GM18907 (cell line): ENCODE results near the gene DGUOK.
"Not testable (repeated sequence)": the region's sequence is repeated elsewhere in the genome, so short reads cannot be mapped to it uniquely, and the experiment has no call there.

Experiments used
- ATAC-seq: cut with Tn5 transposase; IDR thresholded peaks from one replicate; pipeline ENCODE4 v1.9.1; 2021; ENCODE audit warnings: mild to moderate bottlenecking, moderate library complexity; ENCODE audit not compliant: unreplicated experiment

DGUOK gene

GRCh38 chr2:73926493-73927327 is at the start of gene DGUOK:
Gene DGUOK, plus strand, starts transcription at chr2:73926880. Its CDS starts 31 bp downstream, at chr2:73926911.
- peak; percentile 99 for ATAC-seq

- peak; percentile 50 for ATAC-seq
These were observed 49.4 kb upstream of the DGUOK start for GRCh38 chr2:73877071-73877802.

GRCh38 chr2:73877984-73878383 is 48.7 kb upstream of the DGUOK start:
- ATAC-seq: not testable (repeated sequence)

- no peak for ATAC-seq
These were observed 41.3 kb upstream of the DGUOK start for GRCh38 chr2:73885406-73885805.

- ATAC-seq: no peak
These were observed 40.3 kb upstream of the DGUOK start for GRCh38 chr2:73886357-73886756.

- not testable (repeated sequence) for ATAC-seq
These were observed 38.9 kb upstream of the DGUOK start for GRCh38 chr2:73887596-73888353.

GRCh38 chr2:73888388-73888787 is 38.3 kb upstream of the DGUOK start:
- no peak for ATAC-seq

- no peak for ATAC-seq
These were observed 37.5 kb upstream of the DGUOK start for GRCh38 chr2:73889206-73889605.

GRCh38 chr2:73890301-73891092 is 36.2 kb upstream of the DGUOK start:
- ATAC-seq: no peak

- no peak for ATAC-seq
These were observed 35.3 kb upstream of the DGUOK start for GRCh38 chr2:73891276-73891901.

- no peak for ATAC-seq
These were observed 33.9 kb upstream of the DGUOK start, which contains the start of gene ACTG2 for GRCh38 chr2:73892631-73893329. Gene ACTG2, plus strand, starts transcription at chr2:73893008. Its CDS starts 8,304 bp downstream, at chr2:73901312.

GRCh38 chr2:73893764-73894474 is 32.8 kb upstream of the DGUOK start:
- ATAC-seq: no peak

GRCh38 chr2:73894475-73894850 is 32.2 kb upstream of the DGUOK start:
- no peak for ATAC-seq

GRCh38 chr2:73894877-73895276 is 31.8 kb upstream of the DGUOK start:
- ATAC-seq: no peak

- no peak for ATAC-seq
These were observed 31.2 kb upstream of the DGUOK start for GRCh38 chr2:73895473-73895872.

GRCh38 chr2:73896362-73897239 is 30.1 kb upstream of the DGUOK start:
- peak; percentile 77 for ATAC-seq

- ATAC-seq: peak; percentile 17
These were observed 29.5 kb upstream of the DGUOK start for GRCh38 chr2:73897240-73897583.

- no peak for ATAC-seq
These were observed 28.7 kb upstream of the DGUOK start for GRCh38 chr2:73897934-73898333.
